Keratinocyte (primary cell): ENCODE measurements around the gene EIF2S1. TPM values are rescaled to one million over a fixed set of nuclear protein-coding genes. Genes with fewer than 3 reads are reported as not detected.
A peak's percentile ranks its signal among the peaks of the same experiment; 100 is the strongest.

ENCODE experiments used
- DNase-seq: peaks from one replicate; pipeline ENCODE4 v3.0.0-alpha.2; 2011; ENCODE audit warnings: low read depth, missing footprints, low spot score
- FAIRE-seq: peaks from 2 replicates; lab custom pipeline; 2011; peaks lifted over from hg19 to GRCh38; lab: Jason Lieb, UNC
- H2AFZ ChIP-seq: 2 replicates; pipeline ENCODE4 v1.6.0; 2012; ENCODE audit warnings: low read length, control low read depth, inconsistent platforms; ENCODE audit not compliant: control insufficient read depth
- H3K27ac ChIP-seq: 2 replicates; pipeline ENCODE4 v1.5.1; 2011; ENCODE audit warnings: low read length; ENCODE audit not compliant: control insufficient read depth, insufficient read depth
- H3K27me3 ChIP-seq: 3 replicates; pipeline ENCODE4 v1.6.0; 2011; ENCODE audit warnings: low read length; ENCODE audit not compliant: control insufficient read depth, insufficient read depth; ENCODE audit errors: extremely low read depth
- H3K36me3 ChIP-seq, 2 experiments: 2 replicates in 1 of 2; 3 replicates in 1 of 2; pipeline ENCODE4 v1.5.1; 2011; ENCODE audit warnings: low read length in 2 of 2, mild to moderate bottlenecking in 1 of 2; ENCODE audit not compliant: control insufficient read depth in 2 of 2, insufficient read depth in 2 of 2; ENCODE audit errors: extremely low read depth in 1 of 2
- H3K4me1 ChIP-seq: 3 replicates; pipeline ENCODE4 v1.5.1; 2011; ENCODE audit warnings: low read length; ENCODE audit not compliant: control insufficient read depth, insufficient read depth; ENCODE audit errors: extremely low read depth
- H3K4me2 ChIP-seq: 3 replicates; pipeline ENCODE4 v1.6.0; 2011; ENCODE audit warnings: low read depth, low read length; ENCODE audit not compliant: control insufficient read depth, insufficient read depth; ENCODE audit errors: extremely low read depth
- H3K4me3 ChIP-seq, 3 experiments: fragments of 200-600 bp in 1 of 3; sonication (generic) in 1 of 3; 2 replicates in 2 of 3; 3 replicates in 1 of 3; pipeline ENCODE4 v1.5.1; 2011 to 2016; ENCODE audit warnings: low read length in 3 of 3, mild to moderate bottlenecking in 3 of 3, control low read depth in 2 of 3, inconsistent platforms in 1 of 3, low read depth in 1 of 3, mixed read lengths in 1 of 3, mixed run types in 1 of 3, moderate library complexity in 1 of 3; ENCODE audit not compliant: control insufficient read depth in 2 of 3, insufficient read depth in 2 of 3; ENCODE audit errors: extremely low read depth in 1 of 3
- H3K79me2 ChIP-seq: 2 replicates; pipeline ENCODE4 v1.6.0; 2012; ENCODE audit warnings: low read length; ENCODE audit not compliant: control insufficient read depth, insufficient read depth
- H3K9ac ChIP-seq: 3 replicates; pipeline ENCODE4 v1.6.0; 2011; ENCODE audit warnings: low read length; ENCODE audit not compliant: control insufficient read depth, insufficient read depth; ENCODE audit errors: extremely low read depth
- H3K9me1 ChIP-seq: 3 replicates; pipeline ENCODE4 v1.6.0; 2011; ENCODE audit warnings: low read length; ENCODE audit not compliant: control insufficient read depth, insufficient read depth; ENCODE audit errors: extremely low read depth
- H3K9me3 ChIP-seq: 2 replicates; pipeline ENCODE4 v1.5.1; 2012; ENCODE audit warnings: low read depth, low read length; ENCODE audit not compliant: control insufficient read depth
- H4K20me1 ChIP-seq: 3 replicates; pipeline ENCODE4 v1.6.0; 2011; ENCODE audit warnings: low read length; ENCODE audit not compliant: control insufficient read depth, insufficient read depth; ENCODE audit errors: extremely low read depth
- CTCF ChIP-seq, 3 experiments: IDR thresholded peaks in 1 of 3; conservative IDR thresholded peaks in 1 of 3; optimal IDR thresholded peaks in 1 of 3; 2 replicates in 2 of 3; 3 replicates in 1 of 3; pipeline versions ENCODE3 to v1.5.1; 2011; ENCODE audit warnings: low read length in 3 of 3, mild to moderate bottlenecking in 3 of 3, moderate library complexity in 2 of 3, control low read depth in 1 of 3, inconsistent platforms in 1 of 3; ENCODE audit not compliant: insufficient read depth in 2 of 3; ENCODE audit errors: extremely low read depth in 1 of 3
- EZH2 ChIP-seq: IDR thresholded peaks from one replicate; pipeline ENCODE4 v1.6.1; 2012; ENCODE audit warnings: inconsistent platforms, mild to moderate bottlenecking, low read length, moderate library complexity
- dilution Hi-C: fragments of 300-500 bp; cut with MboI; formaldehyde crosslinking; loops from one replicate; pipeline ENCODE4 v1.7.0; 2020; ENCODE audit warnings: low sequenced_read_pairs; ENCODE audit not compliant: extremely low pct_ligation_motif_present
- polyA minus RNA-seq, 3 experiments: library from RNA; depleted of rRNA, polyadenylated mRNA; stranded (reverse); fragments of >200 nt; gene quantifications; 1 replicate in 1 of 3; 2 replicates in 1 of 3; 3 replicates in 1 of 3; pipeline ENCODE4 v1.2.3, GENCODE V29; 2011
- polyA plus RNA-seq, 5 experiments: library from polyadenylated mRNA; depleted of rRNA in 3 of 5; stranded (reverse) in 3 of 5; stranded (forward) in 1 of 5; unstranded in 1 of 5; fragments of >200 nt; gene quantifications; 1 replicate in 1 of 5; 2 replicates in 3 of 5; 3 replicates in 1 of 5; pipeline versions ENCODE4 v1.2.1 to v1.2.3, GENCODE V29; 2011 to 2012; ENCODE audit warnings: missing spikeins in 2 of 5, low read depth in 1 of 5, low replicate concordance in 1 of 5

EIF2S1 gene
- polyA plus RNA-seq: 135 to 294 TPM (median 195 TPM) in 3 replicates
- 460 TPM for polyA plus RNA-seq (2011; ENCODE audit: low read depth)
- 126 and 142 TPM in 2 replicates for polyA plus RNA-seq (2011; cell fraction: cytosol; rRNA removed)
- 77.1 and 156 TPM in 2 replicates for polyA plus RNA-seq (2011; cell fraction: nucleus; rRNA removed)
- 184 and 257 TPM in 2 replicates for polyA plus RNA-seq (2012; ENCODE audit: low replicate concordance)
- 43.9 to 203 TPM (median 77.0 TPM) in 3 replicates for polyA minus RNA-seq
- 85.0 TPM for polyA minus RNA-seq (2011; cell fraction: cytosol; rRNA and poly(A)+ RNA removed)
- 52.8 and 113 TPM in 2 replicates for polyA minus RNA-seq (2011; cell fraction: nucleus; rRNA and poly(A)+ RNA removed)

- peak; percentile 85 for DNase-seq
- Histone ChIP-seq H3K9me1 (peaks cover 2% of the 10 kb centered on the region), H3K79me2 (peaks cover 89% of the 10 kb centered on the region), H4K20me1 (peaks cover 9% of the 10 kb centered on the region), H3K9me3 (no peaks in the 10 kb centered on the region), H3K9ac (peak within 1 kb of the TSS; percentile 98), H3K4me2 (peak within 1 kb of the TSS; percentile 97), H2AFZ (peak within 1 kb of the TSS; percentile 98), H3K36me3 (peaks cover 2 to 22% of the 10 kb centered on the region in 2 experiments), H3K27ac (peak within 1 kb of the TSS; percentile 100), H3K4me1 (peaks cover 44% of the 10 kb centered on the region), H3K4me3 (peak within 1 kb of the TSS; percentile 85 to 98 (median 88)), H3K27me3 (no peaks in the 10 kb centered on the region)
- FAIRE-seq: peak; percentile 91
- peak; percentile 81 to 100 (median 86) for TF ChIP-seq CTCF (optimal IDR thresholded peaks at IDR 0.05 in 1 of 3, IDR thresholded peaks at IDR 0.05 in 1 of 3, conservative IDR thresholded peaks at IDR 0.05 in 1 of 3; ENCODE audit: extremely low read depth in 1 of 3, insufficient read depth in 2 of 3, low read length in 3 of 3)
- TF ChIP-seq EZH2: no peak
- dilution Hi-C loops: no loop called here
These were observed at the start of gene EIF2S1, which contains the start of gene ATP6V1D for GRCh38 chr14:67359775-67360469. EIF2S1 (plus strand) TSS chr14:67360328; CDS start chr14:67364768, 4,440 bp downstream. ATP6V1D (minus strand) TSS chr14:67359804; CDS start chr14:67359698, 106 bp downstream.

- no peak overlapping the region for H3K4me3 ChIP-seq
- peak; percentile 81 for FAIRE-seq
- H3K4me2 ChIP-seq: peak overlapping the region; percentile 12
These were observed 48.3 kb upstream of the EIF2S1 start for GRCh38 chr14:67311868-67312267.

More at GRCh38 chr14:67311868-67312267, 48.3 kb upstream of the EIF2S1 start:
- DNase-seq: no peak
- Histone ChIP-seq H3K4me1 (peaks cover 8% of the 10 kb centered on the region), H2AFZ (no peak overlapping the region), H3K36me3 (peaks cover 4 to 5% of the 10 kb centered on the region in 2 experiments), H3K9me3 (no peaks in the 10 kb centered on the region), H3K27ac (no peak overlapping the region), H3K9me1 (no peaks in the 10 kb centered on the region), H3K9ac (no peak overlapping the region), H3K79me2 (no peaks in the 10 kb centered on the region), H4K20me1 (peaks cover 2% of the 10 kb centered on the region), H3K27me3 (no peaks in the 10 kb centered on the region)
- TF ChIP-seq CTCF (optimal IDR thresholded peaks at IDR 0.05 in 1 of 3, IDR thresholded peaks at IDR 0.05 in 1 of 3, conservative IDR thresholded peaks at IDR 0.05 in 1 of 3; ENCODE audit: extremely low read depth in 1 of 3, insufficient read depth in 2 of 3, low read length in 3 of 3): no peak
- TF ChIP-seq EZH2: no peak
- dilution Hi-C loops: no loop called here
